HG03575 (cell line): ENCODE results near the gene FLVCR1.

Experiments
- ATAC-seq: cut with Tn5 transposase; IDR thresholded peaks from one replicate; pipeline ENCODE4 v1.9.1; 2021; ENCODE audit not compliant: unreplicated experiment, insufficient number of reproducible peaks, low FRiP score; ENCODE audit errors: extremely low read depth

The FLVCR1 gene

GRCh38 chr1:212938846-212939245 lies 80.8 kb downstream of the FLVCR1 start:
- no peak for ATAC-seq

- ATAC-seq, result no peak
These were observed 83.4 kb downstream of the FLVCR1 start for GRCh38 chr1:212941452-212941851.

GRCh38 chr1:212942679-212943392 lies 84.8 kb downstream of the FLVCR1 start:
- no peak for ATAC-seq

GRCh38 chr1:212943393-212943710 lies 85.3 kb downstream of the FLVCR1 start:
- no peak for ATAC-seq

GRCh38 chr1:212944229-212944901 lies 86.3 kb downstream of the FLVCR1 start:
- no peak for ATAC-seq

- ATAC-seq, result no peak
These were observed 87.0 kb downstream of the FLVCR1 start for GRCh38 chr1:212945056-212945455.

- no peak for ATAC-seq
These were observed 87.5 kb downstream of the FLVCR1 start for GRCh38 chr1:212945463-212946160.

- no peak for ATAC-seq
These were observed 88.8 kb downstream of the FLVCR1 start for GRCh38 chr1:212946872-212947271.
